HG03439 (cell line): ENCODE data around the gene MFSD2A.
A peak's percentile ranks its signal among the peaks of the same experiment; 100 is the strongest.
"Not testable (repeated sequence)": the region's sequence is repeated elsewhere in the genome, so short reads cannot be mapped to it uniquely, and the experiment has no call there.

Experiments
- ATAC-seq: cut with Tn5 transposase; IDR thresholded peaks from one replicate; pipeline ENCODE4 v1.9.1; 2021; ENCODE audit warnings: mild to moderate bottlenecking, moderate library complexity; ENCODE audit not compliant: unreplicated experiment

Gene MFSD2A

GRCh38 chr1:39940253-39940652 lies 14.7 kb upstream of the MFSD2A start:
- ATAC-seq, result no peak

GRCh38 chr1:39940980-39941871 lies 13.7 kb upstream of the MFSD2A start:
- ATAC-seq, result no peak

GRCh38 chr1:39943471-39944290 lies 11.3 kb upstream of the MFSD2A start:
- no peak for ATAC-seq

- ATAC-seq, result no peak
These were observed 10.4 kb upstream of the MFSD2A start for GRCh38 chr1:39944410-39945112.

GRCh38 chr1:39946216-39946615 lies 8.7 kb upstream of the MFSD2A start:
- ATAC-seq, result no peak

GRCh38 chr1:39947260-39947659 lies 7.7 kb upstream of the MFSD2A start:
- no peak for ATAC-seq

GRCh38 chr1:39949891-39950290 lies 5.1 kb upstream of the MFSD2A start:
- no peak for ATAC-seq

GRCh38 chr1:39951926-39952325 lies 3.0 kb upstream of the MFSD2A start:
- no peak for ATAC-seq

GRCh38 chr1:39952359-39953110 lies 2.4 kb upstream of the MFSD2A start:
- ATAC-seq, result no peak

GRCh38 chr1:39954324-39954869 lies 548 bp upstream of the MFSD2A start:
- ATAC-seq, result no peak

GRCh38 chr1:39955547-39956539 lies 898 bp downstream of the MFSD2A start:
- peak; percentile 38 for ATAC-seq

GRCh38 chr1:39957299-39958015 lies 2.5 kb downstream of the MFSD2A start:
- no peak for ATAC-seq

- ATAC-seq, result no peak
These were observed 3.7 kb downstream of the MFSD2A start for GRCh38 chr1:39958403-39959200.

- ATAC-seq, result no peak
These were observed 4.8 kb downstream of the MFSD2A start for GRCh38 chr1:39959651-39960333.

GRCh38 chr1:39960431-39960958 lies 5.5 kb downstream of the MFSD2A start:
- ATAC-seq, result no peak

- ATAC-seq, result no peak
These were observed 7.5 kb downstream of the MFSD2A start for GRCh38 chr1:39962450-39962825.

- ATAC-seq, result not testable (repeated sequence)
These were observed 8.0 kb downstream of the MFSD2A start for GRCh38 chr1:39962964-39963363.
